ENCODE data around the gene PITX1.

- TF ChIP-seq CREB1 (IDR thresholded peaks at IDR 0.05; ENCODE audit: low read depth): no peak
- no peak for TF ChIP-seq EP300 (IDR thresholded peaks at IDR 0.05; ENCODE audit: borderline replicate concordance)
- no peak for TF ChIP-seq MAX (IDR thresholded peaks at IDR 0.05)
- no peak for TF ChIP-seq FOXM1 (IDR thresholded peaks at IDR 0.05; ENCODE audit: borderline replicate concordance, low read depth)
- no peak for TF ChIP-seq USF1 (IDR thresholded peaks at IDR 0.05)
- no peak for TF ChIP-seq CEBPB (IDR thresholded peaks at IDR 0.05)
- no peak for TF ChIP-seq YY1 (IDR thresholded peaks at IDR 0.05; ENCODE audit: low read depth)
- TF ChIP-seq RAD21 (IDR thresholded peaks at IDR 0.05; ENCODE audit: low read depth): no peak
- no peak for TF ChIP-seq TEAD4 (IDR thresholded peaks at IDR 0.05)
- TF ChIP-seq TAF1 (IDR thresholded peaks at IDR 0.05; ENCODE audit: low read depth): no peak
- TF ChIP-seq NFIC (IDR thresholded peaks at IDR 0.05): no peak
- no peak for TF ChIP-seq ZBTB7A (IDR thresholded peaks at IDR 0.05; ENCODE audit: low read depth)
Observed at GRCh38 chr5:135081240-135081639, 47.2 kb upstream of the PITX1 start.
